K562 (cell line): Measurements from ENCODE around the gene SYTL4. TPM values are rescaled to one million over a fixed set of nuclear protein-coding genes. Genes with fewer than 3 reads are reported as not detected.

Source experiments
- BHLHE40 ChIP-seq: IDR thresholded peaks from 2 replicates; pipeline ENCODE4 v1.6.1; 2011; ENCODE audit warnings: low read length, improper control_type of control experiment
- GABPB1 ChIP-seq: sonication (generic); formaldehyde crosslinking; IDR thresholded peaks from 2 replicates; pipeline ENCODE4 v1.8.0; 2022; ENCODE audit warnings: mild to moderate bottlenecking, missing genetic modification reagents
- HCFC1 ChIP-seq: IDR thresholded peaks from 2 replicates; pipeline ENCODE4 v1.6.1; 2012; ENCODE audit warnings: low read depth, low read length, improper control_type of control experiment
- HMG20B ChIP-seq: fragments of 250-450 bp; sonication (Bioruptor Pico); IDR thresholded peaks from 2 replicates; pipeline ENCODE4 v1.5.0; 2021; ENCODE audit warnings: mild to moderate bottlenecking
- KLF10 ChIP-seq: fragments of 250-450 bp; sonication (Bioruptor Pico); IDR thresholded peaks from 2 replicates; pipeline ENCODE4 v1.6.1; 2021; ENCODE audit warnings: matching md5 sums
- MEF2A ChIP-seq: IDR thresholded peaks from 2 replicates; pipeline ENCODE4 v1.6.1; 2011; ENCODE audit warnings: low read depth, mild to moderate bottlenecking, low read length, moderate library complexity; ENCODE audit not compliant: control insufficient read depth
- RFX7 ChIP-seq: fragments of 250-450 bp; sonication (Bioruptor Pico); IDR thresholded peaks from 2 replicates; pipeline ENCODE4 v1.5.1; 2021; ENCODE audit warnings: mild to moderate bottlenecking
- ZC3H4 ChIP-seq: sonication (generic); formaldehyde crosslinking; IDR thresholded peaks from 2 replicates; pipeline ENCODE4 v1.9.0; 2021; ENCODE audit warnings: missing genetic modification reagents, borderline replicate concordance
- ZFP30 ChIP-seq: fragments of 250-450 bp; sonication (Bioruptor Pico); IDR thresholded peaks from 2 replicates; pipeline ENCODE4 v1.8.0; 2022; ENCODE audit warnings: moderate library complexity, mild to moderate bottlenecking, inconsistent platforms, borderline replicate concordance
- ZNF121 ChIP-seq: sonication (generic); formaldehyde crosslinking; conservative IDR thresholded peaks from 2 replicates; pipeline ENCODE4 v1.8.0; 2022; ENCODE audit warnings: missing genetic modification reagents
- ZNF57 ChIP-seq: fragments of 450-650 bp; formaldehyde crosslinking; IDR thresholded peaks from 2 replicates; pipeline ENCODE4 v1.4.0; 2020; ENCODE audit warnings: mild to moderate bottlenecking, moderate library complexity
- polyA plus RNA-seq, 8 experiments: library from polyadenylated mRNA; depleted of rRNA in 4 of 8; stranded (reverse) in 5 of 8; unstranded in 3 of 8; fragments of >200 nt; fragmentation: Nextera tagmentation in 2 of 8; fragmentation: Illumina TruSeq in 1 of 8; extraction: Ambion mirVana in 2 of 8; extraction: Trizol in 1 of 8; gene quantifications; 2 replicates each; pipeline versions ENCODE4 v1.2.1 to v1.2.3, GENCODE V29; 2011 to 2014; ENCODE audit warnings: inconsistent platforms in 1 of 8, missing spikeins in 1 of 8
- total RNA-seq, 7 experiments: library from RNA; depleted of rRNA in 6 of 7; stranded (reverse); fragments of >200 nt in 6 of 7; fragmentation: Illumina TruSeq in 2 of 7; extraction: Trizol in 2 of 7; gene quantifications; 2 replicates each; pipeline versions ENCODE4 v1.2.1 to v1.2.3, GENCODE V29; 2011 to 2021; ENCODE audit warnings: low replicate concordance in 1 of 7
- TF ChIP-seq, protein P1 (sequence below), 2 experiments: fragments of 150-350 bp in 1 of 2; IDR thresholded peaks; 2 replicates each; pipeline ENCODE4 v1.6.1; 2012 to 2016; ENCODE audit warnings: low read depth in 2 of 2, low read length in 2 of 2, mild to moderate bottlenecking in 1 of 2, moderate library complexity in 1 of 2
- TF ChIP-seq, protein P2 (sequence below): sonication (generic); formaldehyde crosslinking; IDR thresholded peaks from 2 replicates; pipeline ENCODE4 v1.8.1; 2022; ENCODE audit warnings: missing genetic modification reagents

SYTL4 gene
- total and polyA plus RNA-seq, 9 of the 15 experiments (the other 6 are each of a cell fraction or from before 2014, with no cell fraction given), result 0.65 to 9.0 (median 1.5) TPM

DNA sequence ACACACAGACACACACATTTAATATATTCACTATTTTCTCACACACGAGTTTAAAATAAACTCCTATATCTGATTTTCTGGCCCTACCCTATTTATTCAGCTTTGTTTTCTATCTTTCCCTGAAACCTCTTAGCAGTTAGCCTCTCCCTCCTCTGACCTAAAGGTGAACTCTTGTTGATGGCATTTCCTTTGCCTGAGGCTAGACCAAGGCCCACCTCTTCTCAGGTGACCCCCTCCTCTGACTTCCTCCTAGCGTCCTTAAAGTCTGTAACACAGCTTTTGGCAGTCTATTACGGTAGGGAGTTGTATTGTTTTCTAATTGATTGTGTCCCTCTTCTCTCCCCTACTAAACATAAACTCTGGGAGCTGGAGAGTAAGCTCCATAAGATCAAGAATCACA lies 89.6 kb downstream of the SYTL4 start (continued):
- TF ChIP-seq RFX7 (CRISPR knock-in tag) (no peak), GABPB1 (CRISPR knock-in tag) (no peak), ZC3H4 (CRISPR knock-in tag) (no peak), ZNF121 (no peak), ZFP30 (CRISPR knock-in tag) (no peak), ZNF57 (CRISPR knock-in tag) (no peak), KLF10 (CRISPR knock-in tag) (no peak), HMG20B (no peak), BHLHE40 (no peak), MEF2A (no peak), HCFC1 (no peak)
- TF ChIP-seq, protein P1, sequence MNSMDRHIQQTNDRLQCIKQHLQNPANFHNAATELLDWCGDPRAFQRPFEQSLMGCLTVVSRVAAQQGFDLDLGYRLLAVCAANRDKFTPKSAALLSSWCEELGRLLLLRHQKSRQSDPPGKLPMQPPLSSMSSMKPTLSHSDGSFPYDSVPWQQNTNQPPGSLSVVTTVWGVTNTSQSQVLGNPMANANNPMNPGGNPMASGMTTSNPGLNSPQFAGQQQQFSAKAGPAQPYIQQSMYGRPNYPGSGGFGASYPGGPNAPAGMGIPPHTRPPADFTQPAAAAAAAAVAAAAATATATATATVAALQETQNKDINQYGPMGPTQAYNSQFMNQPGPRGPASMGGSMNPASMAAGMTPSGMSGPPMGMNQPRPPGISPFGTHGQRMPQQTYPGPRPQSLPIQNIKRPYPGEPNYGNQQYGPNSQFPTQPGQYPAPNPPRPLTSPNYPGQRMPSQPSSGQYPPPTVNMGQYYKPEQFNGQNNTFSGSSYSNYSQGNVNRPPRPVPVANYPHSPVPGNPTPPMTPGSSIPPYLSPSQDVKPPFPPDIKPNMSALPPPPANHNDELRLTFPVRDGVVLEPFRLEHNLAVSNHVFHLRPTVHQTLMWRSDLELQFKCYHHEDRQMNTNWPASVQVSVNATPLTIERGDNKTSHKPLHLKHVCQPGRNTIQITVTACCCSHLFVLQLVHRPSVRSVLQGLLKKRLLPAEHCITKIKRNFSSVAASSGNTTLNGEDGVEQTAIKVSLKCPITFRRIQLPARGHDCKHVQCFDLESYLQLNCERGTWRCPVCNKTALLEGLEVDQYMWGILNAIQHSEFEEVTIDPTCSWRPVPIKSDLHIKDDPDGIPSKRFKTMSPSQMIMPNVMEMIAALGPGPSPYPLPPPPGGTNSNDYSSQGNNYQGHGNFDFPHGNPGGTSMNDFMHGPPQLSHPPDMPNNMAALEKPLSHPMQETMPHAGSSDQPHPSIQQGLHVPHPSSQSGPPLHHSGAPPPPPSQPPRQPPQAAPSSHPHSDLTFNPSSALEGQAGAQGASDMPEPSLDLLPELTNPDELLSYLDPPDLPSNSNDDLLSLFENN (IDR thresholded peaks at IDR 0.05; ENCODE audit: low read depth in 2 of 2, low read length in 2 of 2), result no peak
- TF ChIP-seq, protein P2, sequence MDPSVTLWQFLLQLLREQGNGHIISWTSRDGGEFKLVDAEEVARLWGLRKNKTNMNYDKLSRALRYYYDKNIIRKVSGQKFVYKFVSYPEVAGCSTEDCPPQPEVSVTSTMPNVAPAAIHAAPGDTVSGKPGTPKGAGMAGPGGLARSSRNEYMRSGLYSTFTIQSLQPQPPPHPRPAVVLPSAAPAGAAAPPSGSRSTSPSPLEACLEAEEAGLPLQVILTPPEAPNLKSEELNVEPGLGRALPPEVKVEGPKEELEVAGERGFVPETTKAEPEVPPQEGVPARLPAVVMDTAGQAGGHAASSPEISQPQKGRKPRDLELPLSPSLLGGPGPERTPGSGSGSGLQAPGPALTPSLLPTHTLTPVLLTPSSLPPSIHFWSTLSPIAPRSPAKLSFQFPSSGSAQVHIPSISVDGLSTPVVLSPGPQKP (CRISPR knock-in tag), result no peak
